Measurements from ENCODE around the gene MAP1S.

Gene MAP1S

GRCh38 chr19:17737690-17738153 lies 18.4 kb downstream of the MAP1S start:
- DNase-seq, result no peak

- DNase-seq, result no peak
Measured at GRCh38 chr19:17739121-17739875, 20.0 kb downstream of the MAP1S start.

- no peak for DNase-seq
Measured at GRCh38 chr19:17741456-17741855, 22.2 kb downstream of the MAP1S start.

GRCh38 chr19:17743874-17744580 lies 24.7 kb downstream of the MAP1S start:
- no peak for DNase-seq

- DNase-seq, result peak; percentile 91
Measured at GRCh38 chr19:17747205-17748098, 28.2 kb downstream of the MAP1S start.

- DNase-seq, result no peak
Measured at GRCh38 chr19:17748884-17749638, 29.8 kb downstream of the MAP1S start.

- DNase-seq, result no peak
Measured at GRCh38 chr19:17749912-17750317, 30.6 kb downstream of the MAP1S start.

GRCh38 chr19:17751103-17751911 lies 32.0 kb downstream of the MAP1S start, which contains the start of gene FCHO1:
Gene FCHO1, plus strand, starts transcription at chr19:17751477. Its CDS starts 3,688 bp downstream, at chr19:17755165.
- peak; percentile 79 for DNase-seq

GRCh38 chr19:17751912-17752273 lies 32.6 kb downstream of the MAP1S start:
- no peak for DNase-seq

- DNase-seq, result no peak
Measured at GRCh38 chr19:17752865-17753639, 33.8 kb downstream of the MAP1S start.

GRCh38 chr19:17753976-17754375 lies 34.7 kb downstream of the MAP1S start:
- no peak for DNase-seq

GRCh38 chr19:17754634-17755442 lies 35.6 kb downstream of the MAP1S start:
- no peak for DNase-seq

- DNase-seq, result no peak
Measured at GRCh38 chr19:17755443-17755890, 36.2 kb downstream of the MAP1S start.

- DNase-seq, result no peak
Measured at GRCh38 chr19:17755977-17756670, 36.8 kb downstream of the MAP1S start.

GRCh38 chr19:17757125-17757524 lies 37.8 kb downstream of the MAP1S start:
- DNase-seq, result no peak

- no peak for DNase-seq
Measured at GRCh38 chr19:17758515-17758914, 39.2 kb downstream of the MAP1S start.

- DNase-seq, result no peak
Measured at GRCh38 chr19:17761148-17761547, 41.9 kb downstream of the MAP1S start.

GRCh38 chr19:17762505-17763229 lies 43.4 kb downstream of the MAP1S start:
- no peak for DNase-seq

All from T-helper 9 cell (primary cell).